HL-60 (cell line): ENCODE results near the gene CCDC97.

Experiments
- GABPA ChIP-seq: IDR thresholded peaks from 2 replicates; pipeline ENCODE4 v1.6.1; 2012; ENCODE audit warnings: low read depth
- REST ChIP-seq: IDR thresholded peaks from 2 replicates; pipeline ENCODE4 v1.6.1; 2012; ENCODE audit warnings: low read depth; ENCODE audit not compliant: insufficient replicate concordance

DNA sequence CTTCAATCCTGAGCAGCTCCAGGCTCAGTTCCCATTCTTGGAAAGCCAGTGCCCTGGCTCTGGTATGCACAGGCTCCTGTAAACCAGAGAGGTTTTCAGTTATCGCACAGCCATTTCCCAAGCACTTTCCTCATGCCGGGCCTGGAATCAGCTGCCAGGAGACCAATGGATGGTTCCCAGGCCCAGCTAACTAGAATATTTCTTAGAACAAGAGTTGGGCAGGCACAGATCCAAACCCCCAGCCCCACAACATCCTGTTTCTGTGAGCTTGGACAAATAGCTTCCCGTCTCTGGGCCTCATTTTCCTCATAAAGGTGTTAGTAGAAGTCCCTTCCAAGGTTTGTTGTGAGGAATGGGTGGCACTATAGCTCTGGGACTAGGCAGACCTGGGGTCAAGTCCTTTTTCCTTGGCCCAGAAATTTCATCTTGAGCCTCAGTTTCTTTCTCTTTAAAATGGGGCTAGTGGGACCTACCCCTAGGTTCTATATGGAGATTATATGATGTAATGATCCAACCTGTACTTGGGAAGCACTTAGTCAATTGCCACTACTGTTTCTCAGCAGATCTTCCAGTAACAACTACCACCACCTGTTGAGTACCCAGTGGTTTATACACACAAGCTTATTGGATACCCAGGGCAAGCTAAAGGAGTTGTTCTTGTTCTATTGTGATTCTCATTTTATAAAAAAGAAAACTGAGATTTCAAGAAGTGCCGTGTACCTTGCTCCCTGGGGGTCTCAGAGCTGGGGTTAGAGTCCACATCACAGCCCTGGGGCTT, 5.1 kb upstream of the CCDC97 start:
- no peak for TF ChIP-seq GABPA
- TF ChIP-seq REST = no peak
